CD14-positive monocyte (primary cell): ENCODE measurements around the gene TSPAN11. TPM values are rescaled to one million over a fixed set of nuclear protein-coding genes. Genes with fewer than 3 reads are reported as not detected.

Experiments
- DNase-seq, 3 donors: peaks; one replicate each; pipeline ENCODE4 v3.0.0-alpha.2; 2011 to 2022
- H2AFZ ChIP-seq: 2 replicates; pipeline ENCODE4 v1.6.0; 2012; ENCODE audit warnings: mild to moderate bottlenecking, low read depth, low read length, inconsistent platforms; ENCODE audit not compliant: insufficient read depth, poor library complexity, severe bottlenecking
- H3K27ac ChIP-seq, 2 donors: 1 replicate in 1 of 2; 2 replicates in 1 of 2; pipeline ENCODE4 v1.5.1; 2012 to 2013; ENCODE audit warnings: low read length in 2 of 2, control low read depth in 1 of 2, inconsistent platforms in 1 of 2, low read depth in 1 of 2, mild to moderate bottlenecking in 1 of 2
- H3K27me3 ChIP-seq, 2 donors: one replicate each; pipeline versions ENCODE4 v1.6.0 to v1.6.1; 2011 to 2013; ENCODE audit warnings: low read length in 2 of 2; ENCODE audit not compliant: control insufficient read depth in 2 of 2, insufficient read depth in 2 of 2
- H3K36me3 ChIP-seq, 2 donors: replicated peaks in 1 of 2; 1 replicate in 1 of 2; 2 replicates in 1 of 2; pipeline versions ENCODE4 v1.5.1 to v1.6.1; 2012 to 2013; ENCODE audit warnings: low read length in 2 of 2, control low read depth in 1 of 2, inconsistent platforms in 1 of 2, mild to moderate bottlenecking in 1 of 2; ENCODE audit not compliant: insufficient read depth in 2 of 2, control insufficient read depth in 1 of 2
- H3K4me1 ChIP-seq, 2 donors: 1 replicate in 1 of 2; 2 replicates in 1 of 2; pipeline versions ENCODE4 v1.5.1 to v1.6.1; 2012 to 2013; ENCODE audit warnings: low read length in 2 of 2, control low read depth in 1 of 2, inconsistent platforms in 1 of 2, mild to moderate bottlenecking in 1 of 2, moderate library complexity in 1 of 2; ENCODE audit not compliant: insufficient read depth in 2 of 2, control insufficient read depth in 1 of 2
- H3K4me2 ChIP-seq: replicated peaks from 2 replicates; pipeline ENCODE3; 2012; ENCODE audit warnings: low read length, moderate library complexity, mild to moderate bottlenecking; ENCODE audit not compliant: poor library complexity, severe bottlenecking; ENCODE audit errors: extremely low read depth
- H3K4me3 ChIP-seq, 3 experiments: fragments of 200-600 bp in 1 of 3; sonication (generic) in 1 of 3; replicated peaks in 1 of 3; 1 replicate in 2 of 3; 2 replicates in 1 of 3; pipeline ENCODE4 v1.5.1; 2011 to 2013; ENCODE audit warnings: low read length in 3 of 3, mild to moderate bottlenecking in 3 of 3, control low read depth in 2 of 3, low read depth in 2 of 3, inconsistent platforms in 1 of 3, moderate library complexity in 1 of 3
- H3K79me2 ChIP-seq: 2 replicates; pipeline ENCODE4 v1.6.0; 2012; ENCODE audit warnings: mild to moderate bottlenecking, control low read depth, inconsistent platforms, low read length, moderate library complexity; ENCODE audit not compliant: insufficient read depth
- H3K9ac ChIP-seq: 2 replicates; pipeline ENCODE4 v1.6.0; 2017; ENCODE audit warnings: low read length, mild to moderate bottlenecking; ENCODE audit not compliant: insufficient read depth, poor library complexity, severe bottlenecking
- H3K9me3 ChIP-seq, 2 donors: replicated peaks in 1 of 2; 1 replicate in 1 of 2; 2 replicates in 1 of 2; pipeline versions ENCODE4 v1.5.1 to v1.6.1; 2012 to 2013; ENCODE audit warnings: low read length in 2 of 2, control low read depth in 1 of 2; ENCODE audit not compliant: control insufficient read depth in 1 of 2, insufficient read depth in 1 of 2
- H4K20me1 ChIP-seq: 2 replicates; pipeline ENCODE4 v1.6.0; 2012; ENCODE audit warnings: mild to moderate bottlenecking, low read length, control low read depth, moderate library complexity; ENCODE audit not compliant: insufficient read depth
- H3K27ac Mint-ChIP-seq, 7 donors: one replicate each; pipeline ENCODE4 v1.8.0; 2020; ENCODE audit warnings: mild to moderate bottlenecking in 7 of 7, mixed read lengths in 7 of 7, moderate library complexity in 6 of 7, inconsistent platforms in 2 of 7
- H3K27me3 Mint-ChIP-seq, 3 donors: one replicate each; pipeline ENCODE4 v1.8.0; 2021 to 2022; ENCODE audit warnings: low read depth in 3 of 3, mild to moderate bottlenecking in 3 of 3, mixed read lengths in 3 of 3, moderate library complexity in 3 of 3, inconsistent platforms in 1 of 3
- H3K36me3 Mint-ChIP-seq, 2 donors: one replicate each; pipeline ENCODE4 v1.8.0; 2020; ENCODE audit warnings: mixed read lengths in 2 of 2, inconsistent platforms in 1 of 2, mild to moderate bottlenecking in 1 of 2
- H3K4me1 Mint-ChIP-seq: one replicate; pipeline ENCODE4 v1.8.0; 2020; ENCODE audit warnings: mild to moderate bottlenecking, mixed read lengths
- H3K4me3 Mint-ChIP-seq, 2 donors: one replicate each; pipeline ENCODE4 v1.8.0; 2020; ENCODE audit warnings: mild to moderate bottlenecking in 2 of 2, mixed read lengths in 2 of 2, moderate library complexity in 1 of 2
- H3K9me3 Mint-ChIP-seq, 7 donors: one replicate each; pipeline ENCODE4 v1.8.0; 2020 to 2022; ENCODE audit warnings: mixed read lengths in 7 of 7, mild to moderate bottlenecking in 6 of 7, moderate library complexity in 6 of 7, inconsistent platforms in 2 of 7
- CTCF ChIP-seq: fragments of 200-600 bp; IDR thresholded peaks from one replicate; pipeline ENCODE4 v1.8.0; 2022; ENCODE audit warnings: antibody characterized with exemption, mild to moderate bottlenecking
- WGBS: methylation state at CpG from one replicate; pipeline ENCODE4 v1.1.5; 2013; ENCODE audit warnings: missing lambda C conversion rate; ENCODE audit not compliant: insufficient coverage; 5-methylcytosine and 5-hydroxymethylcytosine counted together
- intact Hi-C, 2 donors: fragments of 100-400 bp; cut with micrococcal nuclease; formaldehyde crosslinking; loops; one replicate each; pipeline versions ENCODE4 v1.15.0 to v1.15.1; 2023
- polyA plus RNA-seq, 3 donors: library from polyadenylated mRNA; depleted of rRNA in 1 of 3; unstranded in 2 of 3; stranded (reverse) in 1 of 3; fragments of 300-500 nt in 2 of 3; fragments of >200 nt in 1 of 3; fragmentation: Illumina TruSeq in 2 of 3; gene quantifications; 1 replicate in 2 of 3; 2 replicates in 1 of 3; pipeline ENCODE4 v1.2.3, GENCODE V29; 2012 to 2021

TSPAN11 gene
- polyA plus RNA-seq, 3 donors: not detected

GRCh38 chr12:31021181-31021580, 94.6 kb downstream of the TSPAN11 start:
- intact Hi-C loops: no loop called here
- Histone ChIP-seq H3K4me3 (no peak overlapping the region), H2AFZ (no peak overlapping the region), H3K4me2 (no peak overlapping the region), H3K36me3 (no peaks in the 10 kb centered on the region), H3K79me2 (no peaks in the 10 kb centered on the region), H3K27me3 (no peaks in the 10 kb centered on the region), H4K20me1 (no peaks in the 10 kb centered on the region), H3K27ac (no peak overlapping the region), H3K4me1 (no peaks in the 10 kb centered on the region), H3K9ac (no peak overlapping the region), H3K9me3 (no peaks in the 10 kb centered on the region)
- Mint-ChIP-seq H3K4me1 (peaks cover 17% of the 10 kb centered on the region), H3K27ac (no peak overlapping the region), H3K36me3 (no peaks in the 10 kb centered on the region), H3K27me3 (no peaks in the 10 kb centered on the region), H3K9me3 (peaks cover 0 to 5% (median 0%) of the 10 kb centered on the region in 7 donors), H3K4me3 (no peak overlapping the region)
- DNase-seq: no peak
- no CpG with 5 or more reads among the region's 3 CpGs for WGBS
- TF ChIP-seq CTCF: no peak

- no peak for DNase-seq
- H2AFZ ChIP-seq: no peak overlapping the region
- no peaks in the 10 kb centered on the region for H3K4me1 ChIP-seq
- Mint-ChIP-seq H3K4me3 (no peak overlapping the region), H3K4me1 (peaks cover 17% of the 10 kb centered on the region), H3K9me3 (peaks cover 0 to 6% (median 0%) of the 10 kb centered on the region in 7 donors), H3K36me3 (no peaks in the 10 kb centered on the region), H3K27ac (peak overlapping the region in 1 of 7 donors; percentile 43), H3K27me3 (no peaks in the 10 kb centered on the region)
- no peak overlapping the region for H3K9ac ChIP-seq
- H3K27ac ChIP-seq: no peak overlapping the region
- no peaks in the 10 kb centered on the region for H4K20me1 ChIP-seq
- no peak overlapping the region for H3K4me2 ChIP-seq
- 86% methylated on average over 3 of the region's 4 CpGs for WGBS
- TF ChIP-seq CTCF: no peak
- no peaks in the 10 kb centered on the region for H3K27me3 ChIP-seq
- H3K79me2 ChIP-seq: no peaks in the 10 kb centered on the region
- H3K4me3 ChIP-seq: no peak overlapping the region
- no peaks in the 10 kb centered on the region for H3K36me3 ChIP-seq
- no peaks in the 10 kb centered on the region for H3K9me3 ChIP-seq
- intact Hi-C loops: no loop called here
Observed at GRCh38 chr12:31021809-31022494, 95.4 kb downstream of the TSPAN11 start.
